NCI-H2029 (cell line): ENCODE measurements around the gene LIME1.
"Not testable (repeated sequence)": the region's sequence is repeated elsewhere in the genome, so short reads cannot be mapped to it uniquely, and the experiment has no call there.

ENCODE experiments used
- DNase-seq: peaks from one replicate; lab custom pipeline; 2025; lab: John Stamatoyannopoulos, UW

The LIME1 gene

GRCh38 chr20:63771046-63771707 lies 34.7 kb downstream of the LIME1 start:
- no peak for DNase-seq

GRCh38 chr20:63772781-63773518 lies 36.5 kb downstream of the LIME1 start:
- no peak for DNase-seq

DNA sequence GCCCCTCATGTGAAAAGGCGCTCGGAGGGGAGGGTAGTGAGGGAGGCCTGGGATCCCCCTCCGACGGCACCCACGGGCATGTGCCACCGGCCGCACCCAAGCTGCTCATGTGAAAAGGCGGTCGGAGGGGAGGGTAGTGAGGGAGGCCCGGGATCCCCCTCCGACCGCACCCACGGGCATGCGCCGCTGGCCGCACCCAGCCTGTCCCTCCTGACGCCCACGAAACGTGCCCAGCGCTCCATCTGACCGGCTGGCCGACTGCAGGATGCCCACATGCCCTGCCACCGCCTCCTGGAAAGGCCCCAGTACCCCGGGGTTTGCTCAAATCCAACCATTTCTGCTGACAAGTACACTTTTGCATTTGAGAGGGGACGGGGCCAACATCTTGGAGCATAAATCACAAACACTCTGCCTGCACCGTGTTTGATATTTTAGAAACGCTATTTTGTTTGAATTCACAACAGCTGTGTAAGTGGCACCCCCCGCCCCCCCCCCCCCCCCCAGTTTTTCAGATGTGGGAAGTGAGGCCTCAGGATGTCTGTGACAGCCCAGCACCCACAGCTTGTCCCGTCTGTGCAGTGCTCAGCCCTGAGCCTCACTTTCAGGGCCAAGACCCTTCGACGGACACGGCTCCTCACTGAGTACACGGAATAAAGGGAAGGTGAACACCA lies 37.2 kb downstream of the LIME1 start:
- DNase-seq, result no peak

DNA sequence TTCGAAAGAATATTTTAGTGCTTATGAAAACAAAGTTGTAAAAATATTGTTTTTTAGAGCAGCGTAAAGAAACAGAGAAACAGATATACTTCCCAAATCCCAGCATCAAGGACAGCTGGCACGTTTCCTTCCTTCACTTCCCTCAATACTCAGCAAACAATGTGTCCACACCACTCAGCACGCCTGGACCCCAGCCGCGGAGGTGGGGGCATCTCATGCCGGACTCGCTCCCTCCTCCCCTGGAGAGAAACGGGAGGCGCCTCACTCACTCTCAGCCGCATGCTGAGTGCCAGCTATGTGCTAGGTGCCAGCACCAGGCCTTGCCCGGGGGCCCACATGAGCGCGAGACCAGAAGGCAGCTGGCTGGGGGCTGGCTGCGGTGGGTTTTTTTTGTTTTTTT lies 37.8 kb downstream of the LIME1 start:
- DNase-seq, result no peak

DNA sequence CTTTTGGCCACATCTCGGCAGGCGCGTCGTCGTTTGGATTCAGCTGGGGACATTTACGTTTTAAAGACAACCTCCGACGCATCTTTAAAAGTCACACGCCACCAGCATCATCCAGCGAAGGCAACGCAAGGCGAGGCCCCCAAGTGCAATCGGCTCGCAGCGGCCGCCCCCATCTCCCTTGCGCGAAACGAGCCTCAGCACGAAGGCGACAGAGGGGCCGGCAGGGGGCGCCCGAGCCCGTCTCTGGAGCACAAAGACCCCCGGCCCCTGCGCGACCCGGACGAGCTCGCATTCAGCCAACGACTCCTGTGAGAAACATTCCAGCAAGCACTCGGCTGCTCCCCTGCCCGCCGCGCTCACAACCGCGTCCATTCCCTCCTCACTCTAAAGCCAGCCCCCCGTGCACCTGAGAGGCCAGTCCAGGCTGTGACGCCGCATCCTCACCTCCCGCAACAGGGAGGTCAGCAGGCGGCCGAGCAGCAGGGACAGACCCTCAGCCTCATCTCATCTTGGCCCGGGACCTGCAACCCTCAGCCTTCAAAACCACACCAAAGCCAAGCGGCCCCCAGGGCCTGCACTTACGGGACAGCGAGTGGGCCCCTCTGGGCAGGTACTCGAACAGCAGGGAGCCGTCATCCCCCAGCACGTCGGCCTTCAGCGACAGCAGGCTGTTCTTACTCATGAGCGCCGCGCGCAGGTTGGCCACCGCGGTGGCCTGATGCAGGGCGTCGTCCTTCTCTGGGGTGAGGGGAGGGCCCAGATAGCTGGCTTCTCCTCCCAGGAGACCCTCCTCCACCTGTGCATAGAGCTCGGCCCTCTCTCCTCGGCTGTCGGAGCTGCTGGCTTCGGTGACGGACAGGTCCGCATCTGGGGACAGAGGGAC lies 38.9 kb downstream of the LIME1 start:
- no peak for DNase-seq

DNA sequence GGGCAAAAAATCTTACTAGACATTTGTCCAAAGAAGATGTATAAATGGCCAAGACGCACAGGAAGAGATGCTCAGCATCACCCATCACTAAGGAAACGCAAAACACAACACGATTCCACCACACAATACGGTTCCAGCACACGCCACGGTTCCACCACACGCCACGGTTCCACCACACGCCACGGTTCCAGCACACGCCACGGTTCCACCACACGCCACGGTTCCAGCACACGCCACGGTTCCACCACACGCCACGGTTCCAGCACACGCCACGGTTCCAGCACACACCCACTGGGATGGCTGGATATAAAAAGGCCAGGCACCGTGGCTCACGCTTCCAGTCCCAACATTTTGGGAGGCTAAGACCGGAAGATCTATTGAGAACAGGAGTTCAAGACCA lies 40.4 kb downstream of the LIME1 start:
- DNase-seq, result not testable (repeated sequence)

- DNase-seq, result no peak
Measured at GRCh38 chr20:63777614-63778013, 41.1 kb downstream of the LIME1 start.

GRCh38 chr20:63778034-63778752 lies 41.7 kb downstream of the LIME1 start:
- DNase-seq, result no peak

GRCh38 chr20:63778857-63779256 lies 42.4 kb downstream of the LIME1 start:
- no peak for DNase-seq

- DNase-seq, result no peak
Measured at GRCh38 chr20:63781181-63781580, 44.7 kb downstream of the LIME1 start.

DNA sequence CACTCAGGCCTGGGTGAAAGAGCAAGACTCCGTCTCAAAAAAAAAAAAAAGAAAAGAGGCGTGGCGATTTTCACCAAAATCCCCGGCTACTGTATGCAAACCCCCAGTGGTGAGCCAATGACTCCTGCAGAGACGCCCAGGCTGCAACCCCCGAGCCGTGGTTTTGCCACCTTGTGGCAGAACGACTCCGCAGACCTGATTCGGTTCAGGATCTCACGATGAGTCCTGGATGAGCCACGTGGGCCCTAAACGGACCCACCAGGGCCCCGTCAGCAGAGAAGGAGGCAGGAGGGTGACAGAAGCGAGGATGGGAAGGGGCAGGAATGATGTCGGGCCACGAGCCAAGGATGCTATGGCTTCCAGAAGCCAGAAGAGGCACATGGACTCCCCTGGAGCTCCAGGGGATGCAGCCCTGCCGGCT lies 45.6 kb downstream of the LIME1 start:
- DNase-seq, result no peak

DNA sequence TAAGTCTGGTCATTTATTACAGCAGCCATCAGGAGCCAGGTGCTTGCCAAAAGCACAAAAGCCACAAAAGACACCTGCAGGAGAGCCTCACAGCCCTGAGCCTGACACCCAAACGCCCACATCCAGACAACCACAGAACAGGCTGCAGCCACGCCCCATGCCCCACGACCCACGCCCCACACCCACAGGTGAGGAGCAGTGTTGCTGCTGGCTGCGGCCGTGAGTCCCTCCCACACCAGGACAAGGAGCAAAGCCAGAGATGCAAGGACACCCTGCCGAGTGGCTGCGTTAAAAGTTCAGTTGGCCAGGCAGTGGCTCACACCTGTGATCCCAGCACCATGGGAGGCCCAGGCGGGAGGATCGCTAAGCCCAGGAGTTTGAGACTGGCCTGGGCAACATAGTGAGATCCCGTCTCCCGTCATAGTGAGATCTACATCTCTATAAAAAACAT lies 46.1 kb downstream of the LIME1 start:
- DNase-seq, result no peak

DNA sequence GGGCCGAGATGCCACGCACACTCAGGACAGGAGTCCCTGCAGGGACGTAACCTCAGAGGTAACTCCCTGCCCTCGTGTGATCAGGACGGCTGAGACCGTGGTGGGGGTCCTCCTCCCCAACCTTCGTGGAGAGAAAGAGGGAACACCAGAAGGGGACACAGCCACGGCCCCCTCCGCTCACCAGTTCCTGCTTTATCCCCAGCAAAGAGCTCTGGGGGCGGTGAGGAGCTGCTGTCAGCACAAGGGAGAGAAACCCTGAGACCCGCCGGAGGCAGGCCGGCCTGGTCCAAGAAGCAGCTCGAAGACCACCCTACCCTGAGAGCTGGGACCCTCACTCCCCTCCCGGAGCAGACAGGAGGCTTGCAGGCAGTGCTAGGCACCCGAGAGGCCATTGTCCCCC lies 47.5 kb downstream of the LIME1 start:
- no peak for DNase-seq

DNA sequence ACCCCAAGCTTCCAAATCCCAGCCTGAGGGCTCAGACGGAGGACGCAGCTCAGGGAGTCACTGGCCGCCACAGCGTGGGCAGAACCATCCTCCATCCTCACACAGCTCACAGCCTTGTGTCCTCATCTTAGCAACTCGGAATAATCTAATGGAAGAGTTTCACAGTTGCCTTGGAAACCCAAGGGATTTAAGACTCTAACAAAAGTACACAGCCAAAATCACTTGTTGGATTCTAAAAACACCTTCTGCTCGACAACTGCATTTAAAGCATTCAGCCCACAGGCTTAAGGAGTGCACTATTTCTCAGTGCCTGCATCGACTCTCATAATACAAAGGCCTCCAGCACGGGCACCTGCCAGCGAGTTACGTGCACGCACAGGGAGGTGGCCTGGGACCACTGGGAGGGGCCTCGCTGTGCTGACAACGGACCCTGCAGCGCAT lies 49.2 kb downstream of the LIME1 start:
- DNase-seq, result no peak

DNA sequence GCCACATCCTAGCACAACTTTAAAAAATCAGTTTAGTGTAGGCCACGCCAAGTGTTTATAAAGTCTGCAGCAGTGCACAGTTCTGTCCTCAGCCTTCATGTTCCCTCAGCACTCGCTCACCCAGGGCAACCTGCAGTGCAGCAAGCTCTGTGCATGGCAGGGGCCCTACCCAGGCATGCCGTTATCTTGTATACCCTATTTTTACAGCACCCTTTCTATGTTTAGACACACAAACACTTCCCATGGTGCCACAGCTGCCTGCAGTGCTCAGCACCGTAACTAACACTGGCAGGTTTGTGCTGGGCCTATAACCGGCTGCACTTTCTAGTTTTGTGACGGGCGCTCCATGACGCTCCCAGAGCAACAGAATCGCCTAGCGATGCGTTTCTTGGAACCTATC lies 50.8 kb downstream of the LIME1 start:
- no peak for DNase-seq

DNA sequence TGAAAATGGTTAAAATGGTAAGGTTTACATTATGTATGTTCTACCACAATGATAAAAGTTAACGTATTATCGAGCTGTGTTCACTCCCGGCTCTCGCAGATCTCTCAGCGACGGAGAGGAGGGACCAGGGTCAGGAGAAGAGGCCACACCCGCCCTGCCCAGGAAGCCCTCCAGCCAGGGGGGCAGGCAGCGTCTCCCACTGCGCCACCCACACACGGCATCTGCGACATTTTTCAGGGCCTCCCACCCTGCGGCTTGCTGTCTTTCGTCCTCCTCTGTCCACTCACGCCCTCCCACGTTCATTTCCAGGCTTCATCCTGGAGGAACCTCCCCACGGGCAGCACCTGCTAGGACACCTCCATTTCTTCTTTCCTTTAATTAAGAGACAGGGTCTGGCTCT lies 51.3 kb downstream of the LIME1 start:
- DNase-seq, result no peak
